HUDEP-2 (cell line): ENCODE measurements around the gene ZNRF2.

ENCODE experiments used
- DNase-seq, 76 experiments: peaks; one replicate each; lab custom pipeline; 2025; ENCODE audit not compliant: unreplicated experiment in 76 of 76; lab: John Stamatoyannopoulos, UW

Gene ZNRF2

GRCh38 chr7:30313793-30314192 is 29.4 kb downstream of the ZNRF2 start:
- no peak for DNase-seq

GRCh38 chr7:30315589-30315988 is 31.2 kb downstream of the ZNRF2 start:
- no peak for DNase-seq

DNA sequence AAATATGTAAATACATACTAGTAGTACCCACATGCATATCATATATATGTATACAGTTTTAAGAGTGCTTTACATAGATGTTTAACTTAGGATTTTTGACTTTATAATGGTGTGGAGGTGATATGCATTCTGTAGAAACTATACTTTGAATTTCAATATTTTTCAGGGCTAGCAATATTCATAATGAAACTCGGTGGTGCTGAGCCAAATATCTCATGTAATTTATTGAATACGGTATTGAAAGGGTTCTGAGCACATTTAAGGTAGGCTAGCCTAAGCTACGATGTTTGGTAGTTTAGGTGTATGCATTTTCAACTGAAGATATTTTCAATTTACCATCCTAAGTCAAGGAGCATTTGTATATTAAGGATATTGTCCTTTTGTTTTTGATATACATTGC is 36.0 kb downstream of the ZNRF2 start:
- no peak for DNase-seq

DNA sequence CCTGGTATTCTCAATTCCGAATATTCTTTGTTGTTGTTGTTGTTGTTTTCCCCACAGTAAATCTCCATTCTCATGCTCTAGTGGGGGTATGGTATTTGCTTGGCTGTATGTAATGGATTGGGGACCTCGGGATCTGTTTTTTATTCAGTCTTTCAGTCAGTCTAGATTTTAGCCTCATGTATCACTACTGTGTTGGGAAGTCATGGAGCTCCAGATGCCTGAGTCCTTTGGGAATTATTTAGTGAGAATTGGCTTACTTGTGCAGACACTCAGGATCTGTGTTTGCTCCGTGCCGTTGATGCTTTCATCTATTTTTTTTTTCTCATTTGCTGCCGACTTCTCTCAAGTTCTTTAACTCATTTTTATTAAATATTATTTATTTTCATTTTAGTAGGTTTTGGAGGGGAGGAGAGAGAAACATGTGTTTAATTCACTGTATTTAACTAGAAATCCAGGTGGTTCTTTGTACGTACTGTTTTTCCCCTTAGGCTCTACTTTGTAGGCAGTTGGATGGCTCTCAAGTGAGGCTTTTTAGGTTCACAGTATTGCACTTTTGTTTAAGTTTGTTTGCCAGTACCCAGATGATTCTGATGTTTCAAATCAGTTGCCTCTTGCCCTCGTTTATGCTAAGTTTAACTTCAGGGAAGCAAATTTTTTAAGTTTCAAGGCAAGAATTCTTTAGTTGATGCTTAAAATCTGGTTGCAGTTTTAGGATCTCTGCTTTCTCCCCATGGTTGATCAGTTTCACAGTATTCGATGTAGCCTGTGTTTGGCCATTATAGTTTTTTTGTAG is 36.9 kb downstream of the ZNRF2 start:
- no peak for DNase-seq

DNA sequence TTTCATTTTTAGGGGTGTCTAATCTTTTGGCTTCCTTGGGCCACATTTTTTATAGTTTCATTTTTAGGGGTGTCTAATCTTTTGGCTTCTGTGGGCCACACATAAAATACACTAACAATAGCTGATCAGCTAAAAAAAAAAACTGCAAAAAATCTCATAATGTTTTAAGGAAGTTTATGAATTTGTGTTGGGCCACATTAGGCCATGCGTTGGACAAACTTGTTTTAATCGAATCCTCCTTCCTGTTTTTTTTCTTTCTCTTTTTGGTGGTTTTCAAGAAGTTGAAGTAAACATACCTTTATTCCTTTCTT is 37.4 kb downstream of the ZNRF2 start:
- no peak for DNase-seq

GRCh38 chr7:30322271-30323005 is 38.0 kb downstream of the ZNRF2 start:
- DNase-seq, result no peak

DNA sequence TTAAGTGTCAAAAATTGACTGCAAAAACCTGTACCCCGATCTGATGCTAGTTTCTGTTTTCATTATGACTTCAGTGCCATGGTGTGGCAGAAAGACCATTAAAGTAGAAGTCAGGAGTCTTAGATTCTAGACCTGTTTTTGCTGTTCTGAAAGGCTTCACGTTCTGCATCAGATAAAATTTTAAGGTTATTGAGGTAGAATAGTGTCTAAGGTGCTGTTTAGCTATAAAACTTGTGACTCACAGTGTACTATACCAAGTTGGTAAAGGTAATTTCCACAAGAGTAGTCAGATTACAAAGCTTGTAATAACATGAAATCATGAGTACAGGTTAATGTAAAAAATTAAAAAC is 38.6 kb downstream of the ZNRF2 start:
- no peak for DNase-seq

GRCh38 chr7:30327813-30328212 is 43.4 kb downstream of the ZNRF2 start:
- no peak for DNase-seq

- no peak for DNase-seq
Observed at GRCh38 chr7:30328381-30328780, 44.0 kb downstream of the ZNRF2 start.

DNA sequence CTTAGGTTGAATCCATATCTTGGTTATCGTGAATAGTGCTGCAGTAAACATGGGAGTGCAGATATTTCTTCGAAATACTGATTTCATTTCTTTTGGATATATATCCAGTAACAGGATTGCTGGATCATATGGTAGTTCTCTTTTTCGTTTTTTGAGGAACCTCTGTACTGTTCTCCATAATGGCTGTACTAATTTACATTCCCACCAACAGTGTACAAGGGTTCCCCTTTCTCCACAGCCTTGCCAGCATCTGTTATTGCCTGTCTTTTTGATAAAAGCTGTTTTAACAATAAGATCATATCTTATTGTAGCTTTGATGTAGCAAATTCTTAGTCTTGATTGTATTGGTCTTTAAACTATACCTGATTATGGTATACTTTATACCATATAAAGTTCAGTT is 45.3 kb downstream of the ZNRF2 start:
- DNase-seq, result no peak

- DNase-seq, result no peak
Observed at GRCh38 chr7:30330134-30331111, 46.0 kb downstream of the ZNRF2 start.

GRCh38 chr7:30331338-30331737 is 46.9 kb downstream of the ZNRF2 start:
- DNase-seq, result peak in 25 of 76 experiments; percentile 4 to 76 (median 38)

- DNase-seq, result no peak
Observed at GRCh38 chr7:30332549-30332948, 48.2 kb downstream of the ZNRF2 start.

DNA sequence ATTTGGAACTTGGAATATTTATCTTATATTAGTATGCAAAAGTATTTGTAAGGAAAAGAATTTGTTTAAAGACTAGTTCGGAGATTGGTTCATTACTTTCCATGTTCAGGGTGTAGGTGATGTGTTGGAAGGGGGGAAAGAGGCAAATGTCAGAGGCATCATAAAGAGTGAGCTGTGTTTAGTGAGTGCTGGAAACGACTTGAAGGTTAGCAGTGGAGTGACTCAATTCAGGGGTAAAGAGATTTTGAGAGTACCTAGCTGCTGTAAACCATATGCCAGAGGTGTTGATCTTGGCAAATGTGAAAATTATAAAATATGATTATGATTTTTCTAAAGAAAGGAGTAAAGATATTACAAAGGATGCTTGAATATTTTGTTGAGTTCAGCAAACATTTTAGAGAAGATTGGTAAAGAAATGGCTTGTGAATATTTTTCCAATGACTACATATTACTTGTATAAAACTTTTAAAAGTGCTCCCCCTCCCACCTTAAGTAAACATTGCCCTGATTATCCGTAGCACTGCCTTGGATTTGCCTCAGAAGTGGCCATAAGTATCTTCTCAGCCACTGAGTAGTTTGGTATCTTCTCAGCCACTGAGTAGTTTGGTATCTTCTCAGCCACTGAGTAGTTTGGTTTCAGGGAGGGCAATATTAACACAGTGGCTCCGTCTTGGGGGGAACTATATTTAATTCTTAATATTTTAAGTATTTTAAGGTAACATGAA is 51.5 kb downstream of the ZNRF2 start:
- no peak for DNase-seq

GRCh38 chr7:30344513-30344912 is 60.1 kb downstream of the ZNRF2 start:
- no peak for DNase-seq

- DNase-seq, result no peak
Observed at GRCh38 chr7:30347226-30348082, 63.1 kb downstream of the ZNRF2 start.

GRCh38 chr7:30348083-30348560 is 63.7 kb downstream of the ZNRF2 start:
- peak in 47 of 76 experiments; percentile 3 to 77 (median 37) for DNase-seq

DNA sequence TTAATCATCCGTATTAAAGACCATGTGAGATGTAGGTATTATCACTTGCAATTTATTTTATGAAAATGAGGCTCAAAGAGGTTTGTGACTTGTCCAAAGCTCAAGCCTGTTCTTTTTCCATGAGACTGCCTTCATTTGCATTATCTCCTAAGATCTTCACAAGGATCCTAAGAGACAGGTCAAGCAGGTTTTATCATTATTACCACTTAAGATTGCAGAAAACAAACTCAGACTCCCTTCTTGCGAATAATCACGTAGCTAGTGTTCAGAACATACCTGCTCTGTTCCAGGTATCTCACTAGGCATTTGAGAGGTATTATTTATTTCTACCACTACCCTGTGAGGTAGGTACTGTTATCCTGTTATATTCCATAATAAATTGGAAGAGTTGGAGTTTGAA is 64.8 kb downstream of the ZNRF2 start:
- DNase-seq, result peak in 1 of 76 experiments; percentile 8

DNA sequence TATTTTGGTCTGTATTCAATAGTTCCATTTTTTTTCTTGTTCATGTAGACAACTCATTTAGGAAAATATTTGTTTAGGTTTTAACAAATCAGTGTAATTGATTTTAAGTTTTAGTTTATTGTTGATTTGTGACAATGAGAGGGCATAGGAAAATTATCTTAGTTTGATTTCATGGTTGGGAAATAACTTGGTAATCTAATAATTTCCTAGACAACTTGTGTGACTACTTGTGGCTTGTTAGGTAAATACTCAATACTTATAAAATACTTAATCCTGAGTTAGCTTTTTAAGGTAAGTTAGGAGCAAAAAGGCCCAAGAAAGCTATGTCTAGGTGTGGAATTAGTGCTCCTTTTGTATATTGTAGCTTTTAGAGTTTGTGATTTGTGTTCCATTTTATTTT is 65.4 kb downstream of the ZNRF2 start:
- no peak for DNase-seq
